Sigmoid colon (tissue), 7 donors: ENCODE data around the gene TMOD2. TPM values are rescaled to one million over a fixed set of nuclear protein-coding genes. Genes with fewer than 3 reads are reported as not detected.

Experiments used
- DNase-seq: peaks from one replicate; pipeline ENCODE4 v3.0.0-alpha.2; 2019
- H3K27ac ChIP-seq, 4 donors: fragments of 200-600 bp; sonication (generic); one replicate each; pipeline ENCODE4 v1.5.1; 2016 to 2019; ENCODE audit warnings: mild to moderate bottlenecking in 1 of 4
- H3K27me3 ChIP-seq, 3 donors: fragments of 200-600 bp; sonication (generic); one replicate each; pipeline ENCODE4 v1.5.1; 2019; ENCODE audit warnings: mild to moderate bottlenecking in 1 of 3
- H3K36me3 ChIP-seq, 4 donors: fragments of 200-600 bp; sonication (generic); one replicate each; pipeline ENCODE4 v1.5.1; 2016 to 2019
- H3K4me1 ChIP-seq, 4 donors: fragments of 200-600 bp; sonication (generic); one replicate each; pipeline ENCODE4 v1.5.1; 2017 to 2019
- H3K4me3 ChIP-seq, 4 donors: fragments of 200-600 bp; sonication (generic); one replicate each; pipeline ENCODE4 v1.5.1; 2017 to 2019; ENCODE audit warnings: mild to moderate bottlenecking in 2 of 4, moderate library complexity in 1 of 4
- H3K9me3 ChIP-seq, 4 donors: fragments of 200-600 bp in 3 of 4; sonication (generic) in 3 of 4; one replicate each; pipeline versions ENCODE4 v1.5.1 to v1.6.1; 2013 to 2019
- EP300 ChIP-seq, 4 donors: sonication (generic); formaldehyde crosslinking; IDR thresholded peaks; one replicate each; pipeline ENCODE4 v1.6.1; 2017; ENCODE audit warnings: antibody characterized with exemption in 4 of 4
- POLR2A ChIP-seq, 2 donors: fragments of 450-650 bp; IDR thresholded peaks; one replicate each; pipeline ENCODE4 v1.6.1; 2016; ENCODE audit warnings: antibody characterized with exemption in 2 of 2, mild to moderate bottlenecking in 2 of 2, moderate library complexity in 2 of 2
- POLR2AphosphoS5 ChIP-seq, 4 donors: sonication (generic); formaldehyde crosslinking; IDR thresholded peaks; one replicate each; pipeline ENCODE4 v1.6.1; 2017; ENCODE audit warnings: antibody characterized with exemption in 4 of 4
- WGBS, 2 donors: extraction: QIAGEN DNeasy Blood & Tissue Kit; methylation state at CpG; one replicate each; pipeline ENCODE4 v1.1.7; 2013; 5-methylcytosine and 5-hydroxymethylcytosine counted together
- intact Hi-C: fragments of 100-400 bp; cut with DNase I; formaldehyde crosslinking; loops from one replicate; pipeline ENCODE4 v1.15.1; 2023
- polyA plus RNA-seq, 3 donors: library from polyadenylated mRNA; stranded (reverse); fragments of 200-250 nt; gene quantifications; one replicate each; pipeline ENCODE4 v1.2.3, GENCODE V29; 2013
- total RNA-seq, 4 donors: library from RNA; depleted of rRNA; stranded (reverse); fragments of >200 nt; gene quantifications; one replicate each; pipeline ENCODE4 v1.1.0, GENCODE V29; 2016
- TF ChIP-seq, protein P1 (sequence below), 4 experiments: fragments of 450-650 bp in 3 of 4; fragments of 200-600 bp in 1 of 4; IDR thresholded peaks; one replicate each; pipeline ENCODE4 v1.5.1; 2016 to 2019; ENCODE audit warnings: antibody characterized with exemption in 4 of 4, mild to moderate bottlenecking in 3 of 4, moderate library complexity in 2 of 4
- donor health status: healthy with polysubstance abuse.
- donor health status: Bipolar disorder and iron deficiency.
- donor health status: healthy.

TMOD2 gene
- total and polyA plus RNA-seq, 7 donors = 1.4 to 32.5 (median 18.1) TPM

GRCh38 chr15:51720201-51720995, 31.0 kb upstream of the TMOD2 start:
- Histone ChIP-seq H3K36me3 (peaks cover 0 to 12% (median 0%) of the 10 kb centered on the region in 4 donors), H3K4me3 (no peak overlapping the region), H3K4me1 (peaks cover 0 to 34% (median 15%) of the 10 kb centered on the region in 4 donors), H3K9me3 (no peaks in the 10 kb centered on the region), H3K27me3 (no peaks in the 10 kb centered on the region), H3K27ac (no peak overlapping the region)
- no peak for TF ChIP-seq POLR2AphosphoS5 (IDR thresholded peaks at IDR 0.05)
- TF ChIP-seq, protein P1, sequence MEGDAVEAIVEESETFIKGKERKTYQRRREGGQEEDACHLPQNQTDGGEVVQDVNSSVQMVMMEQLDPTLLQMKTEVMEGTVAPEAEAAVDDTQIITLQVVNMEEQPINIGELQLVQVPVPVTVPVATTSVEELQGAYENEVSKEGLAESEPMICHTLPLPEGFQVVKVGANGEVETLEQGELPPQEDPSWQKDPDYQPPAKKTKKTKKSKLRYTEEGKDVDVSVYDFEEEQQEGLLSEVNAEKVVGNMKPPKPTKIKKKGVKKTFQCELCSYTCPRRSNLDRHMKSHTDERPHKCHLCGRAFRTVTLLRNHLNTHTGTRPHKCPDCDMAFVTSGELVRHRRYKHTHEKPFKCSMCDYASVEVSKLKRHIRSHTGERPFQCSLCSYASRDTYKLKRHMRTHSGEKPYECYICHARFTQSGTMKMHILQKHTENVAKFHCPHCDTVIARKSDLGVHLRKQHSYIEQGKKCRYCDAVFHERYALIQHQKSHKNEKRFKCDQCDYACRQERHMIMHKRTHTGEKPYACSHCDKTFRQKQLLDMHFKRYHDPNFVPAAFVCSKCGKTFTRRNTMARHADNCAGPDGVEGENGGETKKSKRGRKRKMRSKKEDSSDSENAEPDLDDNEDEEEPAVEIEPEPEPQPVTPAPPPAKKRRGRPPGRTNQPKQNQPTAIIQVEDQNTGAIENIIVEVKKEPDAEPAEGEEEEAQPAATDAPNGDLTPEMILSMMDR (IDR thresholded peaks at IDR 0.05) = no peak
- TF ChIP-seq EP300 (IDR thresholded peaks at IDR 0.05) = no peak
- TF ChIP-seq POLR2A (IDR thresholded peaks at IDR 0.05) = no peak
- 74 to 81% methylated on average over 8 of the region's 8 CpGs for WGBS, 2 donors
- DNase-seq = no peak
- intact Hi-C loops = no loop called here

- H3K4me1 ChIP-seq = peaks cover 0 to 44% (median 25%) of the 10 kb centered on the region in 4 donors
- no peaks in the 10 kb centered on the region for H3K27me3 ChIP-seq
- DNase-seq = no peak
- H3K9me3 ChIP-seq = no peaks in the 10 kb centered on the region
- TF ChIP-seq POLR2AphosphoS5 (IDR thresholded peaks at IDR 0.05) = no peak
- TF ChIP-seq, protein P1 (IDR thresholded peaks at IDR 0.05) = no peak
- TF ChIP-seq POLR2A (IDR thresholded peaks at IDR 0.05) = no peak
- TF ChIP-seq EP300 (IDR thresholded peaks at IDR 0.05) = no peak
- intact Hi-C loops = no loop called here
- no peak overlapping the region for H3K27ac ChIP-seq
- 80 to 83% methylated on average over 5 of the region's 5 CpGs for WGBS, 2 donors
- H3K36me3 ChIP-seq = peaks cover 0 to 12% (median 0%) of the 10 kb centered on the region in 4 donors
- no peak overlapping the region for H3K4me3 ChIP-seq
Observed at GRCh38 chr15:51721199-51721960, 30.0 kb upstream of the TMOD2 start.

DNA sequence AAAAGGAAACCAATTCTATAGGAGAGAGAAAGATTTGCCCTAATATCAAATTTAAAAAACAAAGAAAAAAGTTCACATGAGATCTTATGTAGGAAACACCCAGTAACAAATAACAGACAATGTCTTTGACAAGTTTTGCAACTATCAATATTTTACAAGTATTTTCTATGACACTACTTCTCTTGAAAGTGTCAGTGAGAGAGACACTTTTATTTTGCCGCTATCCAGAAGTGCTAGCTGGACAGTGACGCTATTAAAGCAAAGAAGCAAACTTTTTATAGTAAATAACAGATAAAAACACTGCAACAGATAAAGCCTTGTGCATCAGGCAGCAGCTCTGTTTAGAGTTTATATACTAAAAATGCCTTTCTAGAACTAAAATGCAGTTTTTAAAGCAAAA, 27.2 kb upstream of the TMOD2 start:
- 86 to 91% methylated on average over 2 of the region's 2 CpGs for WGBS, 2 donors
- H3K4me1 ChIP-seq = peaks cover 0 to 59% (median 44%) of the 10 kb centered on the region in 4 donors
- TF ChIP-seq POLR2A (IDR thresholded peaks at IDR 0.05) (no peak), EP300 (IDR thresholded peaks at IDR 0.05) (peak in 2 of 4 donors; percentile 65 to 73), POLR2AphosphoS5 (IDR thresholded peaks at IDR 0.05) (peak; percentile 64 to 96 (median 84))
- TF ChIP-seq, protein P1 (IDR thresholded peaks at IDR 0.05) = no peak

GRCh38 chr15:51724673-51725072, 26.7 kb upstream of the TMOD2 start:
- H3K4me3 ChIP-seq = no peak overlapping the region
- no peak for DNase-seq
- peaks cover 0 to 59% (median 46%) of the 10 kb centered on the region in 4 donors for H3K4me1 ChIP-seq
- peaks cover 0 to 12% (median 0%) of the 10 kb centered on the region in 4 donors for H3K36me3 ChIP-seq
- intact Hi-C loops = no loop called here
- H3K27ac ChIP-seq = peak overlapping the region in 3 of 4 donors; percentile 43 to 78 (median 74)
- 42 to 78% methylated on average over 1 of the region's 1 CpG for WGBS, 2 donors
- TF ChIP-seq, protein P1 (IDR thresholded peaks at IDR 0.05) = no peak
- no peak for TF ChIP-seq POLR2A (IDR thresholded peaks at IDR 0.05)
- TF ChIP-seq POLR2AphosphoS5 (IDR thresholded peaks at IDR 0.05) = no peak
- no peak for TF ChIP-seq EP300 (IDR thresholded peaks at IDR 0.05)
- H3K27me3 ChIP-seq = no peaks in the 10 kb centered on the region
- no peaks in the 10 kb centered on the region for H3K9me3 ChIP-seq

More for the DNA sequence above, 27.2 kb upstream of the TMOD2 start:
- Histone ChIP-seq H3K27me3 (no peaks in the 10 kb centered on the region), H3K9me3 (no peaks in the 10 kb centered on the region), H3K27ac (peak overlapping the region in 2 of 4 donors; percentile 74 to 78), H3K36me3 (peaks cover 0 to 12% (median 0%) of the 10 kb centered on the region in 4 donors), H3K4me3 (no peak overlapping the region)
- no peak for DNase-seq
- intact Hi-C loops = no loop called here
